Stimulated activated CD4-positive, alpha-beta T cell treated with anti-CD3 and anti-CD28 coated beads, Interleukin-2, amount 100 ng/mL, for 4 hours (primary cell): ENCODE results near the gene MED16.
"Not testable (repeated sequence)": the region's sequence is repeated elsewhere in the genome, so short reads cannot be mapped to it uniquely, and the experiment has no call there.

ENCODE experiments used
- DNase-seq: peaks from one replicate; pipeline ENCODE4 v3.0.0-alpha.2; 2020; ENCODE audit warnings: low read depth

MED16 gene

GRCh38 chr19:888581-889385 lies 4.2 kb downstream of the MED16 start:
- no peak for DNase-seq

- DNase-seq: no peak
Measured at GRCh38 chr19:887599-887998, 5.4 kb downstream of the MED16 start.

GRCh38 chr19:887072-887471 lies 5.9 kb downstream of the MED16 start:
- no peak for DNase-seq

- no peak for DNase-seq
Measured at GRCh38 chr19:885536-886224, 7.3 kb downstream of the MED16 start.

GRCh38 chr19:884420-885211 lies 8.4 kb downstream of the MED16 start:
- DNase-seq: no peak

GRCh38 chr19:883661-884211 lies 9.3 kb downstream of the MED16 start:
- no peak for DNase-seq

GRCh38 chr19:882871-883497 lies 10.0 kb downstream of the MED16 start:
- no peak for DNase-seq

- DNase-seq: no peak
Measured at GRCh38 chr19:881385-882071, 11.5 kb downstream of the MED16 start.

GRCh38 chr19:879711-880438 lies 13.1 kb downstream of the MED16 start:
- DNase-seq: no peak

GRCh38 chr19:878751-879561 lies 14.0 kb downstream of the MED16 start:
- not testable (repeated sequence) for DNase-seq

GRCh38 chr19:877992-878660 lies 14.9 kb downstream of the MED16 start:
- DNase-seq: not testable (repeated sequence)

GRCh38 chr19:876780-877314 lies 16.1 kb downstream of the MED16 start:
- DNase-seq: no peak

GRCh38 chr19:876089-876488 lies 16.9 kb downstream of the MED16 start:
- no peak for DNase-seq

GRCh38 chr19:875265-875879 lies 17.6 kb downstream of the MED16 start:
- DNase-seq: no peak

- DNase-seq: no peak
Measured at GRCh38 chr19:873561-874041, 19.4 kb downstream of the MED16 start.

GRCh38 chr19:873084-873483 lies 19.9 kb downstream of the MED16 start:
- peak; percentile 38 for DNase-seq

- DNase-seq: peak; percentile 72
Measured at GRCh38 chr19:872266-872951, 20.6 kb downstream of the MED16 start.
